HepG2 (cell line): Measurements from ENCODE around the gene EPHA2.

Source experiments
- CEBPB ChIP-seq: IDR thresholded peaks from 2 replicates; pipeline ENCODE4 v1.6.1; 2011; ENCODE audit warnings: low read depth, low read length, improper control_type of control experiment, borderline replicate concordance
- HNRNPK ChIP-seq: fragments of 200-400 bp; formaldehyde crosslinking; IDR thresholded peaks from 2 replicates; pipeline ENCODE4 v1.6.1; 2018; ENCODE audit warnings: low read length, low read depth, moderate library complexity, mild to moderate bottlenecking; ENCODE audit not compliant: poor library complexity, severe bottlenecking
- MEIS2 ChIP-seq: sonication (generic); formaldehyde crosslinking; IDR thresholded peaks from 2 replicates; pipeline ENCODE4 v1.9.0; 2021; ENCODE audit warnings: mild to moderate bottlenecking, missing genetic modification reagents
- SIX1 ChIP-seq: sonication (generic); formaldehyde crosslinking; IDR thresholded peaks from 2 replicates; pipeline ENCODE4 v1.4.0; 2020; ENCODE audit warnings: missing genetic modification reagents, borderline replicate concordance

- TF ChIP-seq CEBPB (no peak), MEIS2 (CRISPR knock-in tag) (no peak), SIX1 (CRISPR knock-in tag) (no peak), HNRNPK (no peak)
These were observed 39.2 kb downstream of the EPHA2 start for GRCh38 chr1:16116625-16117024.
